MM.1S (cell line): ENCODE measurements around the gene BPHL.

Experiments
- DNase-seq: peaks from one replicate; pipeline ENCODE4 v3.0.0-alpha.2; 2015
- H2AFZ ChIP-seq: fragments of 300-600 bp; sonication (generic); 2 replicates; pipeline ENCODE4 v1.6.0; 2016; ENCODE audit warnings: antibody characterized with exemption, low read length
- H3F3A ChIP-seq: fragments of 300-600 bp; sonication (generic); 2 replicates; pipeline ENCODE4 v1.6.1; 2016; ENCODE audit warnings: mild to moderate bottlenecking, antibody characterized with exemption, low read length, moderate library complexity, mixed read lengths; ENCODE audit not compliant: insufficient read depth
- H3K27ac ChIP-seq: fragments of 300-600 bp; sonication (generic); 2 replicates; pipeline ENCODE4 v1.5.1; 2016; ENCODE audit warnings: mild to moderate bottlenecking, low read length
- H3K27me3 ChIP-seq: fragments of 300-600 bp; sonication (generic); replicated peaks from 2 replicates; pipeline ENCODE4 v1.6.0; 2016; ENCODE audit warnings: low read length; ENCODE audit not compliant: insufficient read depth
- H3K36me3 ChIP-seq: fragments of 300-600 bp; sonication (generic); replicated peaks from 2 replicates; pipeline ENCODE4 v1.6.1; 2016; ENCODE audit warnings: mild to moderate bottlenecking, low read length, mixed read lengths; ENCODE audit not compliant: insufficient read depth
- H3K4me1 ChIP-seq: fragments of 300-600 bp; sonication (generic); 2 replicates; pipeline ENCODE4 v1.6.1; 2016; ENCODE audit warnings: low read length, mixed read lengths
- H3K4me2 ChIP-seq: fragments of 300-600 bp; sonication (generic); 2 replicates; pipeline ENCODE4 v1.6.0; 2016; ENCODE audit warnings: low read depth, low read length
- H3K4me3 ChIP-seq: fragments of 300-600 bp; sonication (generic); 2 replicates; pipeline ENCODE4 v1.5.1; 2016; ENCODE audit warnings: low read length, mixed read lengths
- H3K79me2 ChIP-seq: fragments of 300-600 bp; sonication (generic); 2 replicates; pipeline ENCODE4 v1.6.1; 2016; ENCODE audit warnings: mixed run types, low read length, mixed read lengths
- H3K9ac ChIP-seq: fragments of 300-600 bp; sonication (generic); 2 replicates; pipeline ENCODE4 v1.6.1; 2016; ENCODE audit warnings: low read length, mixed read lengths
- H3K9me2 ChIP-seq: fragments of 300-600 bp; sonication (generic); replicated peaks from 2 replicates; pipeline ENCODE4 v1.6.1; 2016; ENCODE audit warnings: mild to moderate bottlenecking, low read length, mixed read lengths; ENCODE audit not compliant: insufficient read depth
- H3K9me3 ChIP-seq: fragments of 300-600 bp; sonication (generic); replicated peaks from 2 replicates; pipeline ENCODE4 v1.6.1; 2016; ENCODE audit warnings: mild to moderate bottlenecking, low read length, mixed read lengths; ENCODE audit not compliant: insufficient read depth
- H4K20me1 ChIP-seq: fragments of 300-600 bp; sonication (generic); 2 replicates; pipeline ENCODE4 v1.6.1; 2016; ENCODE audit warnings: mild to moderate bottlenecking, low read length, moderate library complexity, mixed read lengths; ENCODE audit not compliant: insufficient read depth
- EZH2 ChIP-seq: fragments of 300-600 bp; sonication (generic); optimal IDR thresholded peaks from 2 replicates; pipeline ENCODE3; 2017; ENCODE audit warnings: low read depth, mild to moderate bottlenecking, antibody characterized with exemption, low read length, mixed read lengths
- EZH2phosphoT487 ChIP-seq: fragments of 300-600 bp; sonication (generic); IDR thresholded peaks from 2 replicates; pipeline ENCODE4 v1.6.1; 2018; ENCODE audit warnings: antibody characterized with exemption, low read length
- TF ChIP-seq, protein P1 (sequence below): fragments of 300-600 bp; sonication (generic); IDR thresholded peaks from 2 replicates; pipeline ENCODE4 v1.5.1; 2016; ENCODE audit warnings: antibody characterized with exemption, low read length, mixed read lengths

The BPHL gene

DNA sequence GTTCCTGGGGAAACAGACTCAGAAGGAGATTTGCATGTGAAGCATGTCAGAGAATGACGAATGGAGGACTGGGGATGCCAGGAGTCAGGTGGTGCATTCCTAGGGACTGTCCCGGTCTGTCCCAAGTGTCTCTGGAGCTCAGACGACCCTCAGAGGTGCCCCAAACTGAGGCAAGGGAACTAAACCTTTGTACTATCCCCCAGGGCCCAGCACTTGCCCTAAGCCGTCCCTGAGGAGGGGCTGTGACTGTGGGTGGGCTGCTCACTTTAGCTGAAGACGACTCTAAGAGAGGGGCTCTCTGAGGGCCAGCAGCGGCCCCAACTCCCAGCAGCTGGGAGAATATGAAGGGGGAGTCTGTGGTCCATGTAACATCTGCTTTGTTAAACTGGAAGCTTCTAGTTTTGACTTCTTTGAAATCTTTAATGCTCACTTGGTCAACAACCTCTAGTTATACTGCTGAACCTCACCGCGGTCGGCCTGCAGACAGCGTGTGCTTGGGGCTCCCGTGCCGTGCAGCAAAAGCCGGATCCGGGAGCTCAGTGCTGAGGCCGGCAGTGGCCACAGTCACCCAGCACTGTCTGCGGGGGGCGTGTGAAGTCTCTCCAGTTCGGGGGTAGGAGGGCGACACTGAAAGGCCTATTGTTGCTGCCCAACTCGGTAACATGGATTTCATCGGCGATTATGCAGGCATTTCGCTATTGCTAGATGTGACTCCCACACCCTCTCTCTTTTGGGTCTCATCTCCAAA lies 74.8 kb downstream of the BPHL start:
- Histone ChIP-seq H3K9ac (no peak overlapping the region), H3K4me3 (no peak overlapping the region), H3K27me3 (no peaks in the 10 kb centered on the region), H3K36me3 (no peaks in the 10 kb centered on the region), H3K4me2 (no peak overlapping the region), H3F3A (no peaks in the 10 kb centered on the region), H2AFZ (no peak overlapping the region), H3K27ac (no peak overlapping the region), H3K9me2 (no peaks in the 10 kb centered on the region), H3K4me1 (no peaks in the 10 kb centered on the region), H3K9me3 (no peaks in the 10 kb centered on the region), H4K20me1 (no peaks in the 10 kb centered on the region), H3K79me2 (no peaks in the 10 kb centered on the region)
- no peak for DNase-seq
- TF ChIP-seq, protein P1, sequence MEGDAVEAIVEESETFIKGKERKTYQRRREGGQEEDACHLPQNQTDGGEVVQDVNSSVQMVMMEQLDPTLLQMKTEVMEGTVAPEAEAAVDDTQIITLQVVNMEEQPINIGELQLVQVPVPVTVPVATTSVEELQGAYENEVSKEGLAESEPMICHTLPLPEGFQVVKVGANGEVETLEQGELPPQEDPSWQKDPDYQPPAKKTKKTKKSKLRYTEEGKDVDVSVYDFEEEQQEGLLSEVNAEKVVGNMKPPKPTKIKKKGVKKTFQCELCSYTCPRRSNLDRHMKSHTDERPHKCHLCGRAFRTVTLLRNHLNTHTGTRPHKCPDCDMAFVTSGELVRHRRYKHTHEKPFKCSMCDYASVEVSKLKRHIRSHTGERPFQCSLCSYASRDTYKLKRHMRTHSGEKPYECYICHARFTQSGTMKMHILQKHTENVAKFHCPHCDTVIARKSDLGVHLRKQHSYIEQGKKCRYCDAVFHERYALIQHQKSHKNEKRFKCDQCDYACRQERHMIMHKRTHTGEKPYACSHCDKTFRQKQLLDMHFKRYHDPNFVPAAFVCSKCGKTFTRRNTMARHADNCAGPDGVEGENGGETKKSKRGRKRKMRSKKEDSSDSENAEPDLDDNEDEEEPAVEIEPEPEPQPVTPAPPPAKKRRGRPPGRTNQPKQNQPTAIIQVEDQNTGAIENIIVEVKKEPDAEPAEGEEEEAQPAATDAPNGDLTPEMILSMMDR: no peak
- TF ChIP-seq EZH2: no peak
- TF ChIP-seq EZH2phosphoT487: no peak

DNA sequence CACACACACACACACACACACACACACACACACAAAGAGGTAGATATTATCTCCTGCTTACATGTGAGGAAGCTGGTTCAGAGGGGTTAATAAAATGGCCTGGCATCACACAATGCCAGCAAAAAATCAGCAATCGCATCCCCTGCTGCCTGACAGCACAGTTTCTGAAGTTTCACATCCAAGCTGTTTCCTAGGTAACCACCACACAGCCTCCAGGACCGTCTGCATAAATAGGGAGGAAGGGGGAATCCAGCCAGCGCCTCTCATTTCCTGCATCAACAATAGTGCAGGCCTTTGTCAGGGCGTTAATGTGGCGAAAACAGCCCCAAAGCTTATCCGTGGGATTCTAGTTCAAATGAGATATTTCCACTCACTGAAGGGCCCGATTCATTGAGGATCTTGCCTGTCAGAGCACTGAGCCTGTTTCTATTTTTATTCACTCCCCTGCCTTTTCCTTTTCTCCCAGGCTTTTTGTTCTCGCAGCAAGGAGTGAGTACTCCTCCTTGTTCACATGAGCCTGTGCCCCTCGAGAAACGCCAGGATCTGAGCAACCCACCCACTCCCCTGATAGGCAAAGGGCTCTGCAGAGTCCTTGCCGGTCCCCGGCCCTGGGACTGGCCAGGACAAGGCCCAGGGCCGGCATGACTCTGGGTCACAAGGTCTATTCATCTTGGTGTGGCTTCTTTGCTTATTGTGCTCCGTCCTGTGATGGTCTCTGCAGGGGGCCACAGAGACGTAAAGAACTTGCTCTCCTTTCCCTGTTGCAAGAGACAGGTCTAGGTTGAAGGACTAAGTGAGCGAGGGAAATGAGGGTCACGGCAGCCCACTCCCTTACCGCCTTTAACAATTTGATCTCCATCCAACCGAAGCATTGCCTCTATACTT lies 76.3 kb downstream of the BPHL start:
- Histone ChIP-seq H4K20me1 (no peaks in the 10 kb centered on the region), H3F3A (no peaks in the 10 kb centered on the region), H3K9ac (no peak overlapping the region), H3K9me2 (no peaks in the 10 kb centered on the region), H3K27me3 (no peaks in the 10 kb centered on the region), H3K36me3 (no peaks in the 10 kb centered on the region), H2AFZ (no peak overlapping the region), H3K4me2 (no peak overlapping the region), H3K27ac (no peak overlapping the region), H3K4me1 (no peaks in the 10 kb centered on the region), H3K79me2 (no peaks in the 10 kb centered on the region), H3K9me3 (no peaks in the 10 kb centered on the region), H3K4me3 (no peak overlapping the region)
- no peak for DNase-seq
- TF ChIP-seq EZH2phosphoT487 (no peak), EZH2 (no peak)
- TF ChIP-seq, protein P1: no peak

DNA sequence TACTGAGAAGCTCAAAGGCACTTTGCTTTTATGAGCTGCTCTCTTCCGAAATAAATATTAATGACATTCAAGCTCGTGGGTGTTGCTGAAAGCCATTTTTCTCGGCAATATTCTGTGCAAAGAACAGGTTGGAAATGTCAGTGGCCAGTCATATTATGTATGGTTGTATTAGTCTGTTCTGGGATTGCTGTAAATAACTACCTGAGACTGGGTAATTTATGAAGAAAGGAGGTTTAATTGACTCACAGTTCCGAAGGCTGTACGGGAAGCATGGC lies 76.8 kb downstream of the BPHL start:
- no peak for DNase-seq
- Histone ChIP-seq H3K27ac (no peak overlapping the region), H3F3A (no peaks in the 10 kb centered on the region), H3K79me2 (no peaks in the 10 kb centered on the region), H3K4me3 (no peak overlapping the region), H3K9ac (no peak overlapping the region), H3K36me3 (no peaks in the 10 kb centered on the region), H3K4me2 (no peak overlapping the region), H4K20me1 (no peaks in the 10 kb centered on the region), H3K9me2 (no peaks in the 10 kb centered on the region), H3K4me1 (no peaks in the 10 kb centered on the region), H2AFZ (no peak overlapping the region), H3K9me3 (no peaks in the 10 kb centered on the region), H3K27me3 (no peaks in the 10 kb centered on the region)
- TF ChIP-seq EZH2: no peak
- no peak for TF ChIP-seq EZH2phosphoT487
